A204.1 (cell line): ENCODE results near the gene R3HDM4.
"Not testable (repeated sequence)": the region's sequence is repeated elsewhere in the genome, so short reads cannot be mapped to it uniquely, and the experiment has no call there.

Experiments
- FAIRE-seq: peaks from 2 replicates; lab custom pipeline; 2012; peaks lifted over from hg19 to GRCh38; lab: Jason Lieb, UNC

R3HDM4 gene

GRCh38 chr19:913080-913748, at the start of gene R3HDM4:
Gene R3HDM4 (minus strand): TSS chr19:913219. CDS start chr19:913157, 62 bp downstream.
- FAIRE-seq: no peak

- FAIRE-seq: no peak
Observed at GRCh38 chr19:961866-962620, 49.0 kb upstream of the R3HDM4 start.

DNA sequence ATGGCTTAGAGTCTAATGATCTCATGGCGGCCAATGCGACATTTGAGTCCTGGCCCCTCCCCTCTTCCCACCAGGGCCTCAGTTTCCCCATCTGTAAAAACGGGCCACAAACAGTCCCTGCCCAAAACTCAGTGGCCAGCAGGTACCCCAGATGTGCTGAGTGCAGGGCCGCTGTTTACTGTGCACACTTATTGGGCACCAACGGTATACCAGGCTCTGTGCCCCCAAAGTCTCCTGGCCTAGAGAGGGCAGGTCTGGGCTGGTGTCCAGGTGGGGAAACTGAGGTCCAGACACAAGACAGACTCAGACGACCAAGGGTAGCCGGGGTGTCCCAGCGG, 47.6 kb upstream of the R3HDM4 start:
- FAIRE-seq: no peak

DNA sequence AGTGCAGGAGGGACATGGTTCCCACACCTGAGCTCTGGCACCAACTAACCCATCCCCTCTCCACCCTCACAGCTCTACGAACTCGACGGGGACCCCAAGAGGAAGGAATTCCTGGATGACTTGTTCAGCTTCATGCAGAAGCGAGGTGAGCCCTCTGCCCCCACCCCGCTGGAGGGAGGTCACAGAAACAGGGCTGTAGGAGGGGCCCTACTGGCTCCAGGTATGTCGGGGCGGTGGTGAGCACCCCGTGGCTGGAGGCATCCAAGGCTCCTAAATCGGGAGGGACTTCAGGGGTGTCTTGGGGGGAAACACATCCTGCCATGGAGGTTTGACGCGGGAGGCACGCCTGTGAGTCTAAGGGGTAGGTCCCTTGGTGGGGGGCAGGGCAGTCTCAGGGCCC, 47.0 kb upstream of the R3HDM4 start:
- FAIRE-seq: no peak

DNA sequence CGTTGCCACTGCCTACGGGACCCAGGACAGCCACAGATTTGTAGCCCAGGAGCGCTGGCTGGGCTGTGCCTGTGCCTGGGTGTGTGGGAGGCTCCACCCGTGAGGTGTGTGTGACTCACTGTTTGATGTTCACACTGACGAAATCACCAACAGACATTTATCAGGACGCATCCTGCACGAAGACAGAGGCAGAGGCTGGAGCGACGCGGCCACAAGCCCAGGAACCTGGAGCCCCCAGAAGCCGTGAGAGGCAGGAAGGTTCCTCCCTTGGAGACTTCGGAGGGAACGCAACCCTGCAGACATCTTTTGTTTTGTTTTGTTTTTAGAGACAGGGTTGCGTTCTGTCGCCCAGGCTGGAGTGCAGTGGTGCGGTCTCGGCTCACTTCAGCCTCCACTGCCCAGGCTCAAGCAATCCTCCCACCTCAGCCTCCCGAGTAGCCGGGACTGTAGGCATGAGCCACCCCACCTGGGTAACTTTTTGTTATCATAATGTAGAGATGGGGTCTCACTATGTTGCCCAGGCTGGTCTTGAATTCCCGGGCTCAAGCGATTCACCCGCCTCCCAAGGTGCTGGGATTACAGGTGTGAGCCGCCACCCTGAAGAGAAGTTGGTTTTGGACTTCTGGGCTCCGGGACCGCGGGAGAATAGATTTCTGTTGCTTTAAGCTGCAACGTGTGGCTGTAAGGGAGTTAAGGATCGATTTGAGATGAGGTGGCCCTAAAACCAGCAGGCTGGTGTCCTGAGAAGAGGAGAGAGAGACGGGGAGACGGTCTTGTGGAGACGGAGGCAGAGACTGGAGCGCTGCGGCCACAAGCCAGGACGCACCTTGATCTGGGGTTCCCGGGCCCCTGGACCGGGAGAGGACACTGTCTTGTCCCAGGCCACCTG, 46.2 kb upstream of the R3HDM4 start:
- FAIRE-seq: no peak

DNA sequence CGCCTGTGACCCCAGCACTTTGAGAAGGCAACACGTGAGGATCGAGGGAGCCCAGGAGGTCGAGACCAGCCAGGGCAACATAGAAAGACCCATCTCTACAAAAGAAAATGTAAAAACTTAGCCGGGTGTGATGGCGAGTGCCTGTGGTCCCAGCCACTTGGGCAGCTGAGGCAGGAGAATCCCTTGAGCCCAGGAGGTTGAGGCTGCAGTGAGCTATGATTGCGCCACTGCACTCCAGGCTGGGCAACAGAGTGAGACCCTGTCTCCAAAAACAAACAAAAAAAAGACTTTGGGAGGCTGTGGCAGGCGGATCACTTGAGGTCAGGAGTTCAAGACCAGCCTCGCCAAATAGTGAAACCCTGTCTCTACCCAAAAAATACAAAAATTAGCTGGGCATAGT, 44.6 kb upstream of the R3HDM4 start:
- not testable (repeated sequence) for FAIRE-seq

DNA sequence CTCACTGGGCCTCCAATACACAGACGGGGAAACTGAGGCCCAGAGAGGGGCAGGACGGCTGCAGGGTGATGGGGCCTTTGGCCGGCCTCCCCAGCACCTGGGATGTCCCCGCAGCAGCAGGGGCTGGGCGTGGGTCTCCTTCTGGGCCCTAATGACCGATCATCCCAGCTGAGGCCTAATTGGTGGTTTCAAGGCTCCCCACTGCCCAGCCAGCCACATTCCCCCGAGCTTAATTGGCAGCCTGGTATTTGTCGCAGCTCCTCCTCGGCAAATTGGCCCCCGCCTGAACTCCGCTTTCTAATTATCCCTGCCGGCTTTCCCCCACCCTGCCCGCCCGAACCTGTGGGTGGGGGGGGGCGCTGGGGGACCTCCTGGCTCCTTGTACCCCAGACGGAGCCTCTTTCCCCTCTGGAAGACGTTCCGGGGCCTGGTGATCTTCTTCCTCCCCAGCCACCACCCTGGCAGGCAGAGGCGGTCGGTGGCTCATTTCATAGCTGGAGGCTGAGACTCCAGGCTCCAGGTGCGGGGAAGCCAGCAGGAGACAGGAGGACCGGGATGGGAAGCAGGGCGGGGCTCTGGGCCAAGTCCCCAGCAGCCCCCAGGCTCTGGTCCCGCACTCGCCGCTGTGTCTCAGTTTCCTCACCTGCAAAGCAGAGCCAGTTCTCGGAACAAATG, 43.9 kb upstream of the R3HDM4 start:
- FAIRE-seq: no peak

DNA sequence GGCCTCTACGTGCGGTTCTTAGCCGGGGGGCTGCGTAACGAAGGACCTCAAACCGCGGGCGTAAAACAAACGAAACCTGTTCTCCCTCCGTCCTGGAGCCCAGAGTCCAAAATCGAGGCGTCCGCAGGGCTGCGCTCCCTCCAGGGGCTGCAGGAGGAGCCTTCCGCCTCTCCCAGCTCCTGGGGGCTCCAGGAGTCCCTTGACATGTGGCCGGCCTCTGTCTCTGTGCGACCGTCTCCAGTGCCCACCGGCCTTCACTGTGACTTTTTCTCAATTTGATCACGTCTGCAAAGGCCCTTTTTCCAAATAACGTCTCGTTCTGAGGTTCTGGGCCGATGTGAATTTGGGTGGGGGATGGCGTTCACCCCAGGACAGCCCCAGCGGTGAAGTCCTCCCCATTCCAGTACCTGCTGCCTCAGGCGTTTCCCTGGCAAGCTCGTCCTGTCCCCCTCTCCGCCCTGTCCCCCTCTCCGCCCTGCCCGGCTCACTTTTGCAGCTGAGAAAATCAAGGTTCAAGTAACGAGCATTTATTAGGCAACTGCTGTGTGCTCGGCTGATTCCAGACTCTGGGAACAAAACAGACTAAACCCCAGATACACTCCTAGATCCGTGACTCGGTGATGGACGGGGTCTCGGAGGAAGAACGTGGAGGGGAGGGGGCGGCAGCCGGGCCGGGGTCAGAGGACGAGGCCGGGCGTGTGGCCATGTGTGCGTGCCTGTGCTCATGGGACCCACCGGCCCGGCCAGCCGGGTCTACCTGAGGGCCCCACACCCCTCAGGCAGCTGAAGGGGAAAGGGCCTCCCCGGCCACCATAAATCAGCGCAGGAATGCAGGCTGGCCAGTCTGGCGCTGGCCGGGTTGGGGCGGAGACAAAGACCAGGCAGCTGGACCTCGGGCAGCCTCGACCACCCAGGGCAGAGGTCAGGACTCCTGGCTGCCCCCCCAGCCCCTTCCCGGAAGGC, 43.1 kb upstream of the R3HDM4 start:
- FAIRE-seq: no peak

DNA sequence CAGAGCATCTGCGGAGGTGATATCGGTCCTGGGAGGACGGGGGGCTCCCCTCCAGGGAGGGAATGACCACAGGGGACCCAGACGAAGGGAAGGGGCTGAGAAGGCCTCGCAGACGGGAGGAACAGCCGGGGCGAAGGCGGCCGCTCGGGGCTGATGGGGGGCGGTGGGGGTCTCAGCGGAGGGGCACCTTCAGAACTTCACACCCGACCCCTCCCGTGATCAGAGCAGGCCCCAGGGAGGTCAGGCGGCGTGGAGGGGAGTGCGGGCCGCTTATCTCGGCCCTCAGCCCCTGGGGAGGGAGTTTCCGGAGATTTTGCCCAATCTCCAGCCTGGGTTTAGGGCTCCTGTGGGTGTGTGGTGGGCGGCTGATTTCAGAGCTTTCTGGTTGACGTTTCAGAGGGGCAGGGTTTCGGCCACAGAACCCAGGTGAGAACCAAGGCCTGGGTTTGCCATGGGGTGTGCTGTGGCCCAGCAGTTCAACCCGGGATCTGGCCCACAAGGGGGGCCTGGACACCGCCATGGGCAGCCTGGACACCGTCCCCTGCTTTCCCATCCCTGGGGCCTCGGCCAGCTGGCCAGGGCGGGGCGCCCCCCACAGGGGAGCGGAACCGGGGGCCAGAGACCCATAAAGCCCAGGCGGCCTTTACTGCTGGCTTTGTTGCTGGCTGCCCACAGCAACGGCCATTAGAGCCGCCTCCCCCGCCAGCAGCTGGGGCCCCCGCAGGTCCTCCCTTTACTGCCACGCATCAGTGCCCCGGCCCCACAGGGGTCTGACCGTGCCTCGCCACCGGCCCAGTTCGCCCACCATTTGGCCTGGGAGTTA, 41.9 kb upstream of the R3HDM4 start:
- no peak for FAIRE-seq

DNA sequence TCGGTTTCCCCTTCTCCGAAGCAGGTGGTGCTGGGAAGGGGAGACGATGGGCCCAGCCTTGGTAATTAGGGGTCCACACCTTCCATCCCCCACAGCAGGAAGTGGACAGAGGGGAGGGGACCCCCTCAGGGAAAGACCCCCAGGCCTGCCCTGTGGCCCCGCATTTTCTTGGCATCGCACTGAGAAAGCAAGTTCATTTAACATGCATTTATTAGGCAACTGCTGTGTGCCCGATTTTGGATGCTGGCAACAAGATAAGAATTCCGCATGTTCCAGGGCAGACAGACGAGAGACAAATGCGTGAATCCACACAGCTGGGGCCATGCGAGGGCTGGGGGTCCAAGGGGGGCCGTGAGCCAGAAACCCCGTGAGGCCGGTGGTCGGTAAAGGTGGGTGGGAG, 41.3 kb upstream of the R3HDM4 start:
- FAIRE-seq: no peak

- FAIRE-seq: no peak
Observed at GRCh38 chr19:953445-954271, 40.6 kb upstream of the R3HDM4 start.

DNA sequence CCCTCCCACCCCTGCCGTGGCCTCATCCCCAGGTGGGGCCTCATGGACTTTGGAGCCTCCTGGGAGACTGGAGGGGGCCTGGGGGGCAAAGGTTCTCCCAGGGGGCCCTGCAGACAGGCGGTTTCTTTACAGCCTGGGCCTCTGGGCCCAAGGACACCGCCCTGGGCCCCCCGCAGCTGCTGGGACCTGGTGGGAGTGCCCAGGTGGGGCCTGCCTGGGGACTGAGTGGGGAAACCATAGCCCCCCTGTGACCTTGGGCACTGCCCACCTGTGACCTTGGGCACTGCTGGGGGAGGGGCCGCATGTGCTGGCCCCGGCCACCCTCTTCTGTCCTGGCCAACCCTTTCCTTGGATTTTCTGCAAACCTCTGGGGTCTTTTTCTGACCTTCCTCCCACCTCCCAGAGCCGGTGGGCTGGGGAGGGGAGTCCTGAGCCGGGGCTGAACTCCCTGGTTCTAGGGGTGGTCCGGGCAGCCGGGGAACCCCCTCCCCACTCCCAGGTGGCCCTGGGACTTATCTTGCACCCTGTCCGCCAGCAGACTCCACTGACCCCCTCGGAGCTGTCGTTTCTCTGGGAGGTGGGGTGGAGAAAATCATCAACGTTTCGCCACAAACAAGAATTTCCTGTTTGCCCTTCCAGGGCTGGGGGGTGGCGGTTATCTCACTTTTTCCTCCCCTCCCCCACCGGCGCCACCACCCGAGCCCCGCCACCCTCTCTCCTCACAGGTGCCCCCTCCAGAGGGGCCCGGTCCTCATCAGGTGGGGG, 39.8 kb upstream of the R3HDM4 start:
- FAIRE-seq: no peak

DNA sequence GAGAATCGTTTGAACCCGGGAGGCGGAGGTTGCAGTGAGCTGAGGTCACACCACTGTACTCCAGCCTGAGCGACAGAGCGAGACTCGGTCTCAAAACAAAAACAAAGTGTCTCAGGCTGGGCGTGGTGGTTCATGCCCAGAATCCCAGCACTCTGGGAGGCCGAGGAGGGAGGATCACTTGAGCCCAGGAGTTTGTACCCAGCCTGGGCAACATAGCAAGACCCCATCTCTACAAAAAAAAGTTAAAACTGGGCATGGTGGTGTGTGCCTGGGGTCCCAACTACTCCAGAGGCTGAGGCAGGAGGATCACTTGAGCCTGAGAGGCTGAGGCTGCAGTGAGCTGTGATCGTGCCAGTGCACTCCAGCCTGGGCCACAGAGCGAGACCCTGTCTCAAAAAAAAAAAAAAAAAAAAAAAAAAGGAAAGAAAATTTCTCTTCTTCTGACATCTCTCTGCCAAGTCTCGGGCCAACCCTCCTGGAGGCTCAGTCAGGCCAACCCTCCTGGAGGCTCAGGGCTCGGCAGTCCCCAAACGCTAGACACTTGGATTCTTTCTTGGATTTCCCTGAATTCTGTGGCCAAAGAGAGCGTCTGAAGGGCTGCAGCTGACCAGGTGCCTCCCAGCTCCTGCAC, 39.1 kb upstream of the R3HDM4 start:
- FAIRE-seq: no peak

GRCh38 chr19:950352-951066, 37.5 kb upstream of the R3HDM4 start:
- FAIRE-seq: no peak

GRCh38 chr19:948842-949496, 36.0 kb upstream of the R3HDM4 start:
- no peak for FAIRE-seq

DNA sequence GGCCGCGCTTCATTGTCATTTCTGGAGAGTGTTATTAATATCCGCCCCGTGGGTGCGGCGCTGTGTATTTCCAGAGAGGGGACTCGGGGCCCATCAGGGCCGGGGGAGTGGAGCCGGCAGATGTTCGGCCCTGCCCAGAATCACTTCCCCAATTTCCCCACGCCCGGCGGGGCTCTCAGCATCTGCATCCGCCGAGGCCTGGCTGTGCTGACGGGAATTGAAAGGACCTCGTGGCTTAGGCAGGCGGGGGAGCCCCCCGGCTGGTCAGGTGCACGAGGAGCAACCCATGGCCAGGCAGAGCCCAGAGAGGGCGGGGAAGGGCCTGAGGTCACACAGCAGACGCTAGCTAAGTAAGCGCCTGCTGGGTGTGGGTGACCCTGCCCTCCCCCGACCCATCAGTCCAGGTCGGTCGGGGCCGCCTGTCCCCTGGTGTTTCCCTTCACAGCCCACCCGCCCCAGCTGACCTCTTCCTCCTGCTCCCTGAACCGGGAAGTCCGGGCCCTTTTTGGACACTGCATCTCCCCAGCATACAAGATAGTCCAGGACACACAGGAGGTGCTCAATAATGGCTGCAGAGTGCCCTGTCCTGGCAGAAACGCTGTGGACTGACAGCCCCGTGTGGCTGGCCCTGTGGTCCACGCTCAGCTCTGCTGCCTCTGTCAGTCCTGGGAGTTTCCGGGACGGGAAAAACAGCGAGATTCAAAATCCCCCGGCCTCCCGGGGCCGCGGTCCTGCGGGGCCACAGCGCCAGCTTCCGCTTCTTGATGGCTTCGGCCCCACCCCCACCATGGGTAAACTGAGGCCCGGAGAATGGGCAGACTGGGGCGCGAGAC, 34.9 kb upstream of the R3HDM4 start:
- no peak for FAIRE-seq
